GM12891 (cell line): ENCODE measurements around the gene C4orf50.

Experiments
- DNase-seq: peaks from one replicate; pipeline ENCODE4 v3.0.0; 2011; ENCODE audit warnings: low spot score; ENCODE audit not compliant: insufficient read length
- FAIRE-seq: peaks from 2 replicates; lab custom pipeline; 2011; peaks lifted over from hg19 to GRCh38; lab: Jason Lieb, UNC
- PAX5 ChIP-seq: IDR thresholded peaks from 2 replicates; pipeline ENCODE4 v1.6.1; 2011; ENCODE audit warnings: low read length, moderate library complexity, mild to moderate bottlenecking; ENCODE audit not compliant: insufficient read depth, severe bottlenecking
- POLR2A ChIP-seq: IDR thresholded peaks from 2 replicates; pipeline ENCODE4 v1.6.1; 2011; ENCODE audit warnings: low read depth, low read length, control low read depth
- POLR2AphosphoS5 ChIP-seq: IDR thresholded peaks from 2 replicates; pipeline ENCODE4 v1.6.1; 2011; ENCODE audit warnings: low read depth, low read length, control low read depth
- POU2F2 ChIP-seq: IDR thresholded peaks from 2 replicates; pipeline ENCODE4 v1.6.1; 2011; ENCODE audit warnings: low read depth, mild to moderate bottlenecking, control low read depth, low read length, moderate library complexity
- SPI1 ChIP-seq: IDR thresholded peaks from 2 replicates; pipeline ENCODE4 v1.6.1; 2011; ENCODE audit warnings: low read depth, low read length, control low read depth
- TAF1 ChIP-seq: IDR thresholded peaks from 2 replicates; pipeline ENCODE4 v1.6.1; 2011; ENCODE audit warnings: low read depth, low read length, control low read depth

The C4orf50 gene

GRCh38 chr4:5899396-5899795 is 118.8 kb downstream of the C4orf50 start:
- FAIRE-seq (no peak), DNase-seq (no peak)
- no peak for TF ChIP-seq POU2F2
- TF ChIP-seq POLR2A: no peak
- TF ChIP-seq PAX5: no peak
- TF ChIP-seq SPI1: no peak
- TF ChIP-seq POLR2AphosphoS5: no peak
- TF ChIP-seq TAF1: no peak

- DNase-seq (no peak), FAIRE-seq (no peak)
Observed at GRCh38 chr4:5897674-5898073, 120.6 kb downstream of the C4orf50 start.

GRCh38 chr4:5895287-5895686 is 122.9 kb downstream of the C4orf50 start:
- no peak for DNase-seq
- TF ChIP-seq POLR2AphosphoS5: no peak
- no peak for TF ChIP-seq POU2F2
- no peak for TF ChIP-seq POLR2A
- no peak for FAIRE-seq

More at GRCh38 chr4:5897674-5898073, 120.6 kb downstream of the C4orf50 start:
- TF ChIP-seq POLR2A (no peak), TAF1 (no peak), POLR2AphosphoS5 (no peak), POU2F2 (no peak), PAX5 (no peak), SPI1 (no peak)

- DNase-seq (no peak), FAIRE-seq (no peak)
- TF ChIP-seq TAF1 (no peak), POLR2A (no peak), POLR2AphosphoS5 (no peak), PAX5 (no peak), POU2F2 (no peak), SPI1 (no peak)
Observed at GRCh38 chr4:5894266-5894665, 124.0 kb downstream of the C4orf50 start.

- TF ChIP-seq PAX5: no peak
- TF ChIP-seq TAF1: no peak
- TF ChIP-seq SPI1: no peak
- no peak for TF ChIP-seq POU2F2
- TF ChIP-seq POLR2A: no peak
- no peak for TF ChIP-seq POLR2AphosphoS5
- FAIRE-seq (no peak), DNase-seq (no peak)
Observed at GRCh38 chr4:5893591-5893990, 124.6 kb downstream of the C4orf50 start.

- no peak for FAIRE-seq
- DNase-seq: no peak
- TF ChIP-seq POLR2A: no peak
- TF ChIP-seq POLR2AphosphoS5: no peak
- no peak for TF ChIP-seq SPI1
- TF ChIP-seq TAF1: no peak
- no peak for TF ChIP-seq POU2F2
- TF ChIP-seq PAX5: no peak
Observed at GRCh38 chr4:5893004-5893580, 125.1 kb downstream of the C4orf50 start, which contains the start of gene CRMP1. TSS of gene CRMP1 (minus strand) at chr4:5893086. CDS start at chr4:5892969, 117 bp downstream.

GRCh38 chr4:5892323-5893003 is 125.8 kb downstream of the C4orf50 start:
- no peak for DNase-seq
- no peak for TF ChIP-seq POU2F2
- TF ChIP-seq SPI1: no peak
- TF ChIP-seq PAX5: no peak
- TF ChIP-seq POLR2AphosphoS5: no peak
- TF ChIP-seq TAF1: no peak
- no peak for FAIRE-seq

- no peak for FAIRE-seq
- TF ChIP-seq POLR2A (no peak), PAX5 (no peak), SPI1 (no peak), TAF1 (no peak), POLR2AphosphoS5 (no peak), POU2F2 (no peak)
- DNase-seq: no peak
Observed at GRCh38 chr4:5891563-5892322, 126.5 kb downstream of the C4orf50 start.

- DNase-seq: no peak
- FAIRE-seq: no peak
- TF ChIP-seq PAX5: no peak
- TF ChIP-seq POLR2A: no peak
- TF ChIP-seq TAF1: no peak
- no peak for TF ChIP-seq POLR2AphosphoS5
- no peak for TF ChIP-seq SPI1
- TF ChIP-seq POU2F2: no peak
Observed at GRCh38 chr4:5890063-5890727, 128.0 kb downstream of the C4orf50 start.
